ENCODE measurements around the gene ARL8B.

Gene ARL8B

DNA sequence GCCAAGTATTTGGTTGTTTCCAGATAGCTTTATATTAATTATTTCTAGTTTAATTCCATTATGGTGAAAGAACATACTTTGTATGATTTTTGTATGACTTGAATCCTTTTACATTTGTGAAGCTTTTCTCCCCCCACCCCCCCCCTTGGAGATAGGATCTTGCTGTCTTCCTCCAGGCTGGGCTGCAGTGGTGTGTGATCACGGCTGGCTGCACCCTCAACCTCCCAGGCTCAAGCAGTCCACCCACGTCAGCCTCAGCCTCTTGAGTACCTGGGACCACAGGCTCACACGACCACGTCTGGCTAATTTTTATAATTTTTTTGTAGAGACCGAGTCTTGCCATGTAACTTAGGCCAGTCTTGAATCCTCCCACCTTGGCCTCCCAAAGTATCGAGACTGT, 29.5 kb downstream of the ARL8B start:
- H3K4me3 ChIP-seq (ENCODE audit: low read length), result no peak overlapping the region
- no peak overlapping the region for H2BK5ac ChIP-seq (ENCODE audit: low read length)
- no peak overlapping the region for H2AK5ac ChIP-seq (ENCODE audit: low read length)
- no peak overlapping the region for H3K27ac ChIP-seq (ENCODE audit: low read depth, low read length)
- H2BK15ac ChIP-seq (replicated peaks; ENCODE audit: low read depth), result no peak overlapping the region
- H3K79me2 ChIP-seq (ENCODE audit: control insufficient read depth, insufficient read depth, low read length), result peaks cover 45% of the 10 kb centered on the region
- no peak overlapping the region for H3K18ac ChIP-seq (ENCODE audit: low read length)
- H3K36me3 ChIP-seq (ENCODE audit: control insufficient read depth, insufficient read depth, low read length), result no peaks in the 10 kb centered on the region
- H4K8ac ChIP-seq (ENCODE audit: low read depth, low read length), result no peak overlapping the region
- no peak overlapping the region for H3K9ac ChIP-seq (ENCODE audit: low read length)
- no CpG with 5 or more reads among the region's 6 CpGs for WGBS (ENCODE audit: extremely low coverage, insufficient coverage, low lambda C conversion rate)
- no peaks in the 10 kb centered on the region for H3K27me3 ChIP-seq (ENCODE audit: insufficient read depth, low read length, poor library complexity)
- no peak overlapping the region for H3K23ac ChIP-seq (ENCODE audit: low read length)
- H4K5ac ChIP-seq (ENCODE audit: low read length), result no peak overlapping the region
- no peak for DNase-seq
- peaks cover 17% of the 10 kb centered on the region for H3K79me1 ChIP-seq (ENCODE audit: low read length)
- no peak overlapping the region for H3K4me2 ChIP-seq (ENCODE audit: low read length)
- H3K4me1 ChIP-seq (ENCODE audit: control insufficient read depth, low read depth, low read length), result no peaks in the 10 kb centered on the region
- H2BK120ac ChIP-seq (ENCODE audit: low read depth, low read length), result no peak overlapping the region
- H3K56ac ChIP-seq (ENCODE audit: low read length), result no peak overlapping the region
- H3K4ac ChIP-seq (ENCODE audit: low read depth, low read length), result no peak overlapping the region

DNA sequence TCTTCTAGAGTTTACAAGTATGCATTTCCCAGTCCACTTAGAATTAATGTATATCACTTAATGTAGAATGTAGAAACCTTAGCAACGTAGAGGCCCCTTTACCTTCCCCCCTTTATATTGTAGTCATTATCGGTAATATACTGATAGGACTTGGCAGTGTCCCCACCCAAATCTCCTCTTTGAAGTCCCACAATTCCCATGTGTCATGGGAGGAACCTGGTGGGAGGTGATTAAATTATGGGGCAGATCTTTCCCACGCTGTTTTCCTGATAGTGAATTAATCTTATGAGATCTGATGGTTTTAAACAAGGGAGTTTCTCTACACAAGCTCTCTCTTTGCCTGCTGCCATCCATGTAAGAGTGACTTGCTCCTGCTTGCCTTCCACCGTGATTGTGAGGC, 31.0 kb downstream of the ARL8B start:
- no peak overlapping the region for H3K4me2 ChIP-seq (ENCODE audit: low read length)
- H3K4ac ChIP-seq (ENCODE audit: low read depth, low read length), result no peak overlapping the region
- no peak for DNase-seq
- H3K18ac ChIP-seq (ENCODE audit: low read length), result no peak overlapping the region
- no peak overlapping the region for H2BK15ac ChIP-seq (replicated peaks; ENCODE audit: low read depth)
- no peak overlapping the region for H3K56ac ChIP-seq (ENCODE audit: low read length)
- H3K79me2 ChIP-seq (ENCODE audit: control insufficient read depth, insufficient read depth, low read length), result peaks cover 48% of the 10 kb centered on the region
- H2AK5ac ChIP-seq (ENCODE audit: low read length), result no peak overlapping the region
- no peaks in the 10 kb centered on the region for H3K4me1 ChIP-seq (ENCODE audit: control insufficient read depth, low read depth, low read length)
- peaks cover 16% of the 10 kb centered on the region for H3K79me1 ChIP-seq (ENCODE audit: low read length)
- H3K9ac ChIP-seq (ENCODE audit: low read length), result no peak overlapping the region
- no peak overlapping the region for H2BK5ac ChIP-seq (ENCODE audit: low read length)
- H3K36me3 ChIP-seq (ENCODE audit: control insufficient read depth, insufficient read depth, low read length), result no peaks in the 10 kb centered on the region
- no peak overlapping the region for H3K23ac ChIP-seq (ENCODE audit: low read length)
- H4K5ac ChIP-seq (ENCODE audit: low read length), result no peak overlapping the region
- no peaks in the 10 kb centered on the region for H3K27me3 ChIP-seq (ENCODE audit: insufficient read depth, low read length, poor library complexity)
- H2BK120ac ChIP-seq (ENCODE audit: low read depth, low read length), result no peak overlapping the region
- no CpG with 5 or more reads among the region's 4 CpGs for WGBS (ENCODE audit: extremely low coverage, insufficient coverage, low lambda C conversion rate)
- no peak overlapping the region for H4K8ac ChIP-seq (ENCODE audit: low read depth, low read length)
- H3K27ac ChIP-seq (ENCODE audit: low read depth, low read length), result no peak overlapping the region
- H3K4me3 ChIP-seq (ENCODE audit: low read length), result no peak overlapping the region

DNA sequence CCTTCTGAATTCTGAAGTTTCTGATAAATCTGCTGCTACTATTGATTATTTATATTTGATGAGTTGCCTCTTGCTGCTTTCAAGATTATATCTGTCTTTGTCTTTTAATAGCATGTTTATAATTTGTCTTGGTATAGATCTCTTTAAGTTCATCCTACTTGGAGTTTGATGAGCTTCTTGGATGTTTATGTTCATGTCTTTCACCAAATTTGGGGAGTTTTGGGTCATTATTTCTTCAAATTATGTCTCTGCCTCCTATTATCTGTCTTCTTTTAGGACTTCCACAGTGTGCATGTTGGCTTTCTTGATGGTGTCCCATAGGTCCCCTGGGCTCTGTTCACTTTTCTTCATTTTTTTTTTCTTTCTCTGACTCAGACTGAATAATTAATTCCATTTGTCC, 33.1 kb downstream of the ARL8B start:
- no peak overlapping the region for H3K27ac ChIP-seq (ENCODE audit: low read depth, low read length)
- H3K36me3 ChIP-seq (ENCODE audit: control insufficient read depth, insufficient read depth, low read length), result no peaks in the 10 kb centered on the region
- no peaks in the 10 kb centered on the region for H3K4me1 ChIP-seq (ENCODE audit: control insufficient read depth, low read depth, low read length)
- H4K5ac ChIP-seq (ENCODE audit: low read length), result no peak overlapping the region
- peaks cover 43% of the 10 kb centered on the region for H3K79me2 ChIP-seq (ENCODE audit: control insufficient read depth, insufficient read depth, low read length)
- no peak overlapping the region for H3K23ac ChIP-seq (ENCODE audit: low read length)
- no peaks in the 10 kb centered on the region for H3K27me3 ChIP-seq (ENCODE audit: insufficient read depth, low read length, poor library complexity)
- H3K4me3 ChIP-seq (ENCODE audit: low read length), result no peak overlapping the region
- H3K18ac ChIP-seq (ENCODE audit: low read length), result no peak overlapping the region
- no peak overlapping the region for H2BK15ac ChIP-seq (replicated peaks; ENCODE audit: low read depth)
- H3K56ac ChIP-seq (ENCODE audit: low read length), result no peak overlapping the region
- H2BK5ac ChIP-seq (ENCODE audit: low read length), result no peak overlapping the region
- no peak overlapping the region for H3K9ac ChIP-seq (ENCODE audit: low read length)
- H3K4ac ChIP-seq (ENCODE audit: low read depth, low read length), result no peak overlapping the region
- DNase-seq, result no peak
- H3K4me2 ChIP-seq (ENCODE audit: low read length), result no peak overlapping the region
- no peak overlapping the region for H4K8ac ChIP-seq (ENCODE audit: low read depth, low read length)
- no peak overlapping the region for H2BK120ac ChIP-seq (ENCODE audit: low read depth, low read length)
- peaks cover 15% of the 10 kb centered on the region for H3K79me1 ChIP-seq (ENCODE audit: low read length)
- H2AK5ac ChIP-seq (ENCODE audit: low read length), result no peak overlapping the region

DNA sequence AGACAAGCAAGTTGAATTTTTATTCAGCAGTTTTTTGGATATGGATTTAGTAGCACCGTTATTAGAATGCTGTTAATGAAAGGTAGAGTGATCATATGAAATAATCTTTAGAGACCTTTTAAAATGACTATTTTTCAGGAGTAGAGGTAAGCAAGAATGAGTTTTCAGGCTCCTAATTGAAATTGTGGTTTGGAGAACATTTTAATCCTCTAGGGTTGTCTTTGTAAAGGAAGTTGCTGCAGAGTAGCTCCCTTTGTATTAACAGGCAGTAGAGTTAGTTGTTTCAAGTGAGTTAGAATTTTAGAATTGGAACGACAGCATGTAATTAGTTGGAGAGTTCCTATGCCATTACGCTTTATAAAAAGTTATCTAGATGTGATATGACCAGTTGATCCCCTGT, 38.2 kb downstream of the ARL8B start:
- no peak overlapping the region for H3K4me3 ChIP-seq (ENCODE audit: low read length)
- H4K5ac ChIP-seq (ENCODE audit: low read length), result no peak overlapping the region
- no CpG with 5 or more reads among the region's 3 CpGs for WGBS (ENCODE audit: extremely low coverage, insufficient coverage, low lambda C conversion rate)

DNA sequence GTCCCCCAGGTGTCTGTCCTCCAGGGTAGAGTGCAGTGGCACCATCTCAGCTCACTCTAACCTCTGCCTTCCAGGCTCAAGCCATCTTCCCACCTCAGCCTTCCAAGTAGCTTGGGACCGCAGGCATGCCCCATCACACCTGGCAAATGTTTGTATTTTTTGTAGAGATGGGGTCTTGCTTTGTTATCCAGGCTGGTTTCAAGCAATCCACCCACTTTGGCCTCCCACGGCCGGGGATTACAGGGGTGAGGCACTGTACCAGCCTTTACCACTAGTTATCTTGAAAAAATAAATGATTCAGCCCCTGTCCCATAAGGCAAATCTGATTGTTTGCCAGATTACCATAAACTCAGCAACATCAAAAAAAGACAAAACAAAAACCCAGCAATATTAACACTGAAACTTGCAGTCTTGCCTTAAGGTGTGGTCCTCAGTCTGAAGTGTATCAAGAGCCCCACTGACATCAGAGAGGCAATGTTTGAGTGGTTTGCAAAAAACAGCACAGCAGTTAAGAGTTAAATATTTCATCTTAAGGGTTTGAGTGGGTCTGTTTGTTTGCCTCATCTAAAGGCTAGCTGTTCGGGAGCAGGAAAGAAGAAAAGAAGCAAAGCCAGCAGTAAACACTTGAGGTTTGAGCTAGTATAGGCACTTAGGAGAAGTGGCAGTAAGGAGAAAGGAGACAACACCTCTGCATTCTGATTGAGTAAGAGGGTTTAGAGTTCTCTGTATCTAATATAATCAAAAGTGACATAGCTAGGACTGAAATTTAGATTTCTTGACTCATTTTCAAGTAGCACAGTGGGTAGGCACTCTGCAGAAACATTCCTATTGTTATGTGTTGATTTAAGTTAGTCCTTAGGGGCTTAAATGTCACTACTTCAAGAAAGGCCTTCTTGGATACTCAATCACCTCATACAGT, 39.1 kb downstream of the ARL8B start:
- no peak overlapping the region for H2BK15ac ChIP-seq (replicated peaks; ENCODE audit: low read depth)

More for the DNA sequence above, 38.2 kb downstream of the ARL8B start:
- Histone ChIP-seq H3K79me1 (ENCODE audit: low read length) (peaks cover 17% of the 10 kb centered on the region), H3K27me3 (ENCODE audit: insufficient read depth, low read length, poor library complexity) (no peaks in the 10 kb centered on the region), H4K8ac (ENCODE audit: low read depth, low read length) (no peak overlapping the region), H3K23ac (ENCODE audit: low read length) (no peak overlapping the region), H3K4ac (ENCODE audit: low read depth, low read length) (no peak overlapping the region), H3K36me3 (ENCODE audit: control insufficient read depth, insufficient read depth, low read length) (no peaks in the 10 kb centered on the region), H3K4me1 (ENCODE audit: control insufficient read depth, low read depth, low read length) (peaks cover 6% of the 10 kb centered on the region), H2BK5ac (ENCODE audit: low read length) (no peak overlapping the region), H3K18ac (ENCODE audit: low read length) (no peak overlapping the region), H3K27ac (ENCODE audit: low read depth, low read length) (no peak overlapping the region), H3K9ac (ENCODE audit: low read length) (no peak overlapping the region), H3K4me2 (ENCODE audit: low read length) (no peak overlapping the region), H3K79me2 (ENCODE audit: control insufficient read depth, insufficient read depth, low read length) (peaks cover 39% of the 10 kb centered on the region), H2BK15ac (replicated peaks; ENCODE audit: low read depth) (no peak overlapping the region), H2BK120ac (ENCODE audit: low read depth, low read length) (no peak overlapping the region), H2AK5ac (ENCODE audit: low read length) (no peak overlapping the region), H3K56ac (ENCODE audit: low read length) (no peak overlapping the region)
- DNase-seq, result no peak

DNA sequence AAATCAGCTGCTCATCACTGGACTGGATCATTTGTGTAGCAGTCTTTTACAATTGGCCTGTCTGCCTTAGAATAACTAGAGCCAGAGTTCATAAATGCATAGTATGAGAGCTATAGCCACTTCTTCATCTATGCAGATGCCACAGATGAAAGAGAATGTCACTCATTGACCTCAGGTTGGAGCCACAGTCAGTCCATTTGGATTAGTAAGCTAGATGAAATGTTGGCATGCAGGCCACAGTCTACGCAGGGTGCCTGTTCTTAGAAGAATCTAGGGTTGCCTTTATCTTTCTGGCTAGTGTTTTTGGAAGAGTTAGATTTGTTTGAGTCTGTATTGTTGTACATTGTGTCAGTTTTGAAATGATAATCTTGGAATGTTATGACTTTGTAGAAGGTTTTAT, 40.0 kb downstream of the ARL8B start:
- WGBS (ENCODE audit: extremely low coverage, insufficient coverage, low lambda C conversion rate), result no CpG with 5 or more reads among the region's 1 CpG
- no peak overlapping the region for H2BK15ac ChIP-seq (replicated peaks; ENCODE audit: low read depth)
- no peak overlapping the region for H3K56ac ChIP-seq (ENCODE audit: low read length)
- no peak overlapping the region for H3K18ac ChIP-seq (ENCODE audit: low read length)
- no peaks in the 10 kb centered on the region for H3K36me3 ChIP-seq (ENCODE audit: control insufficient read depth, insufficient read depth, low read length)
- no peak overlapping the region for H3K23ac ChIP-seq (ENCODE audit: low read length)
- H2AK5ac ChIP-seq (ENCODE audit: low read length), result no peak overlapping the region
- no peak overlapping the region for H3K4me3 ChIP-seq (ENCODE audit: low read length)
- peaks cover 31% of the 10 kb centered on the region for H3K79me2 ChIP-seq (ENCODE audit: control insufficient read depth, insufficient read depth, low read length)
- no peak overlapping the region for H3K4me2 ChIP-seq (ENCODE audit: low read length)
- H3K4ac ChIP-seq (ENCODE audit: low read depth, low read length), result no peak overlapping the region
- H3K79me1 ChIP-seq (ENCODE audit: low read length), result peaks cover 16% of the 10 kb centered on the region
- H4K8ac ChIP-seq (ENCODE audit: low read depth, low read length), result peak overlapping the region; percentile 86
- H3K9ac ChIP-seq (ENCODE audit: low read length), result no peak overlapping the region
- no peak overlapping the region for H2BK120ac ChIP-seq (ENCODE audit: low read depth, low read length)
- no peak overlapping the region for H4K5ac ChIP-seq (ENCODE audit: low read length)
- no peak overlapping the region for H3K27ac ChIP-seq (ENCODE audit: low read depth, low read length)
- H3K4me1 ChIP-seq (ENCODE audit: control insufficient read depth, low read depth, low read length), result peaks cover 6% of the 10 kb centered on the region
- DNase-seq, result peak; percentile 51
- H3K27me3 ChIP-seq (ENCODE audit: insufficient read depth, low read length, poor library complexity), result no peaks in the 10 kb centered on the region
- H2BK5ac ChIP-seq (ENCODE audit: low read length), result no peak overlapping the region

More for the DNA sequence above, 39.1 kb downstream of the ARL8B start:
- Histone ChIP-seq H3K4me3 (ENCODE audit: low read length) (no peak overlapping the region), H3K56ac (ENCODE audit: low read length) (peak overlapping the region; percentile 64), H3K4ac (ENCODE audit: low read depth, low read length) (no peak overlapping the region), H3K79me2 (ENCODE audit: control insufficient read depth, insufficient read depth, low read length) (peaks cover 36% of the 10 kb centered on the region), H3K27ac (ENCODE audit: low read depth, low read length) (no peak overlapping the region), H2BK5ac (ENCODE audit: low read length) (no peak overlapping the region), H4K5ac (ENCODE audit: low read length) (no peak overlapping the region), H3K27me3 (ENCODE audit: insufficient read depth, low read length, poor library complexity) (no peaks in the 10 kb centered on the region), H3K18ac (ENCODE audit: low read length) (no peak overlapping the region), H3K4me1 (ENCODE audit: control insufficient read depth, low read depth, low read length) (peaks cover 6% of the 10 kb centered on the region), H2BK120ac (ENCODE audit: low read depth, low read length) (no peak overlapping the region), H2AK5ac (ENCODE audit: low read length) (no peak overlapping the region), H3K9ac (ENCODE audit: low read length) (no peak overlapping the region), H3K23ac (ENCODE audit: low read length) (no peak overlapping the region), H3K4me2 (ENCODE audit: low read length) (no peak overlapping the region), H4K8ac (ENCODE audit: low read depth, low read length) (no peak overlapping the region), H3K79me1 (ENCODE audit: low read length) (peaks cover 17% of the 10 kb centered on the region), H3K36me3 (ENCODE audit: control insufficient read depth, insufficient read depth, low read length) (no peaks in the 10 kb centered on the region)
- DNase-seq, result peak; percentile 31
- WGBS (ENCODE audit: extremely low coverage, insufficient coverage, low lambda C conversion rate), result no CpG with 5 or more reads among the region's 4 CpGs

All from mesendoderm (in vitro differentiated cells).